A673 (cell line): Measurements from ENCODE around the gene ZBTB20. TPM values are rescaled to one million over a fixed set of nuclear protein-coding genes. Genes with fewer than 3 reads are reported as not detected.

Experiments used
- BruUV-seq: library from RNA; stranded (reverse); fragments of 400-500 nt; replicated peaks from 2 replicates; lab custom pipeline; 2021; lab: Mats Ljungman, UMichigan
- CTCF ChIA-PET: fragments of 300-600 bp; sonication (Branson Sonifier 250); formaldehyde crosslinking; loops from one replicate; lab custom pipeline; 2022; ENCODE audit warnings: antibody characterized with exemption; lab: Charles Lee
- POLR2A ChIA-PET: fragments of 300-600 bp; sonication (Branson Sonifier 250); formaldehyde crosslinking; loops from one replicate; lab custom pipeline; 2022; ENCODE audit warnings: antibody characterized with exemption; ENCODE audit not compliant: low non-redundant PET; lab: Charles Lee
- DNase-seq: peaks from one replicate; pipeline ENCODE4 v3.0.0-alpha.2; 2015; ENCODE audit warnings: low spot score
- H3K27ac ChIP-seq: fragments of 200-600 bp; sonication (generic); 2 replicates; pipeline ENCODE4 v1.5.1; 2016; ENCODE audit warnings: mixed run types, low read depth, mild to moderate bottlenecking, mixed read lengths, antibody characterized with exemption, low read length; ENCODE audit not compliant: poor library complexity, severe bottlenecking
- H3K27me3 ChIP-seq: fragments of 200-600 bp; sonication (generic); replicated peaks from 2 replicates; pipeline ENCODE4 v1.6.1; 2017; ENCODE audit warnings: mixed run types, low read depth, mild to moderate bottlenecking, mixed read lengths, antibody characterized with exemption, low read length; ENCODE audit not compliant: insufficient read depth, poor library complexity
- H3K36me3 ChIP-seq: fragments of 200-600 bp; sonication (generic); 2 replicates; pipeline ENCODE4 v1.6.1; 2016; ENCODE audit warnings: mixed run types, mild to moderate bottlenecking, mixed read lengths, antibody characterized with exemption, low read length; ENCODE audit not compliant: insufficient read depth, poor library complexity, severe bottlenecking
- H3K4me1 ChIP-seq: fragments of 200-600 bp; sonication (generic); 2 replicates; pipeline ENCODE4 v1.6.1; 2017; ENCODE audit warnings: mixed run types, mild to moderate bottlenecking, mixed read lengths, antibody characterized with exemption, low read length; ENCODE audit not compliant: insufficient read depth, poor library complexity, severe bottlenecking
- H3K4me3 ChIP-seq: fragments of 200-600 bp; sonication (generic); 2 replicates; pipeline ENCODE4 v1.5.1; 2016; ENCODE audit warnings: low read depth, mixed run types, mild to moderate bottlenecking, mixed read lengths, low read length; ENCODE audit not compliant: poor library complexity, severe bottlenecking
- H3K9me3 ChIP-seq: fragments of 200-600 bp; sonication (generic); 2 replicates; pipeline ENCODE4 v1.6.1; 2016; ENCODE audit warnings: mixed run types, low read depth, mild to moderate bottlenecking, mixed read lengths, antibody characterized with exemption, low read length; ENCODE audit not compliant: poor library complexity, severe bottlenecking
- CTCF ChIP-seq: fragments of 300-800, 200-600 bp; sonication (generic); conservative IDR thresholded peaks from 2 replicates; pipeline ENCODE4 v1.5.1; 2017; ENCODE audit warnings: low read depth, mild to moderate bottlenecking, antibody characterized with exemption, low read length, moderate library complexity, mixed read lengths
- EZH2 ChIP-seq: fragments of 200-600 bp; sonication (generic); IDR thresholded peaks from 2 replicates; pipeline ENCODE4 v1.6.1; 2017; ENCODE audit warnings: borderline replicate concordance, low read depth, mild to moderate bottlenecking, mixed read lengths, antibody characterized with exemption, low read length; ENCODE audit not compliant: poor library complexity, severe bottlenecking
- intact Hi-C: fragments of 100-400 bp; cut with micrococcal nuclease; formaldehyde crosslinking; loops from one replicate; pipeline ENCODE4 v1.10.0; 2022; ENCODE audit not compliant: unreplicated experiment
- total RNA-seq: library from RNA; stranded (reverse); gene quantifications from 2 replicates; pipeline ENCODE4 v1.2.3, GENCODE V29; 2021

The ZBTB20 gene
- total RNA-seq, 1 experiment from 2014 or later, result 13.5 TPM

DNA sequence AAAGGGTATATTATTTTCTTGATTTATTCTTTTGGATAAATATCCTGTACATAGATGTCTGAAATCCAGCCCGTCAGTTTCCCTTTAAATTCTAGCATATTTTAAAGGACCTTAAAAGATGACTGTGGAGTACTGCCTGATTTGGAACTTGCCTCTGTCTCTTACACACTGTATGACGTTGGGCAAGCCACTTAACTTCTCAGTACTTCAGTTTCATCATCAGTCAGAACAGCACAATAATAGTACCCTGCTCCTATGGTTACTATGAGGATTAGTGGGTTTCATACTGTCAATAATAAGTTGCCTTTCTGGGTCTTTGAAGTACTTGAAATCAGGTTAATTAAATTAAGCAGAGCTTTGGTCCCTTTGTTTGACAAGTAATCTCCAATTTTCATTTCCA, 479.0 kb downstream of the ZBTB20 start:
- POLR2A ChIA-PET, result no interaction called here
- CTCF ChIA-PET, result no interaction called here

DNA sequence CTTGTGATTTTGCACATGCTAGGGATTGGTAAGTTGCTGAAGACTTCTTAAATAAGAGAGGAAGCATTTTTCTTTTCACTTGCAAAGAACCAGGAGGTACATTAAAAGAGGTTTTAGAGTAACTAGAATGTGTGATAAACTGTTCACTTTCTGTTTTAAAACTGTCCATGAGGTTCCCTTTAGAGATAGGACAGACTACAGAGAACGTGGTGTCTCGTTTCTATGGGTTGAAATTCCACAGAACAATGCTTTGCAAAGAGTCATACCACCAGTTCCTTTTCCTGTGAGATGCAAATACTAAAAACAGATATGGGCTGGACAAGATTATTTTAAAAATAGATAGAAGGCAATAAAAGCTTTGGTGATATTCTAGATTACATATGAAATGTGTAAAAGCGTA, 480.5 kb downstream of the ZBTB20 start:
- BruUV-seq, result no TSS peak
- no peak for DNase-seq
- Histone ChIP-seq H3K9me3 (no peaks in the 10 kb centered on the region), H3K4me3 (no peak overlapping the region), H3K27ac (no peak overlapping the region), H3K4me1 (no peaks in the 10 kb centered on the region), H3K27me3 (no peaks in the 10 kb centered on the region), H3K36me3 (no peaks in the 10 kb centered on the region)
- intact Hi-C loops, result no loop called here
- no peak for TF ChIP-seq EZH2
- TF ChIP-seq CTCF, result no peak
- CTCF ChIA-PET, result no interaction called here
- POLR2A ChIA-PET, result no interaction called here

More for the DNA sequence above, 479.0 kb downstream of the ZBTB20 start:
- Histone ChIP-seq H3K4me3 (no peak overlapping the region), H3K9me3 (no peaks in the 10 kb centered on the region), H3K4me1 (no peaks in the 10 kb centered on the region), H3K27me3 (no peaks in the 10 kb centered on the region), H3K27ac (no peak overlapping the region), H3K36me3 (no peaks in the 10 kb centered on the region)
- no peak for DNase-seq
- intact Hi-C loops, result no loop called here
- no TSS peak for BruUV-seq
- TF ChIP-seq EZH2, result no peak
- no peak for TF ChIP-seq CTCF

DNA sequence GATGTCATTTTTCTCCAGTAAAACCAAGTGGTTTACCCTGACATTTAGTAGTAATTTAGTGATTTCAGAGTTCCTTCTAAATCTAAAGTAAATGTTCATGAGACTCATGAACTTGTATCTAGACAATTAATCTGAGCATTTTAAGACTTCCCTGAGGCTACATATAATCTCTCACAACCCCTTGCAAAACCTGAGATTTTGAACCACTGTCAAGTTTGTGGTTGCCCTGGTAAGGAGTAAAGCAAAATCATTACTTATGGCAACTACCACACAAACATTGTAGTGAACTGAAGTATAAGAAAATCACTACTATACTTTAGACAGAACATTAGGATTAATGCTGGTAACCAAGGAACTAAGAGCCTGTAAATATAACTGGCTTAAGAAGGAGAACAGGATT, 483.1 kb downstream of the ZBTB20 start:
- BruUV-seq, result no TSS peak
- CTCF ChIA-PET, result no interaction called here
- H3K4me3 ChIP-seq, result no peak overlapping the region
- intact Hi-C loops, result no loop called here
- TF ChIP-seq EZH2 (no peak), CTCF (no peak)
- H3K4me1 ChIP-seq, result no peaks in the 10 kb centered on the region
- no peaks in the 10 kb centered on the region for H3K36me3 ChIP-seq
- no peaks in the 10 kb centered on the region for H3K27me3 ChIP-seq
- H3K27ac ChIP-seq, result no peak overlapping the region
- no peak for DNase-seq
- no peaks in the 10 kb centered on the region for H3K9me3 ChIP-seq
- POLR2A ChIA-PET, result no interaction called here
